Measurements from ENCODE around the gene ISG20.

DNA sequence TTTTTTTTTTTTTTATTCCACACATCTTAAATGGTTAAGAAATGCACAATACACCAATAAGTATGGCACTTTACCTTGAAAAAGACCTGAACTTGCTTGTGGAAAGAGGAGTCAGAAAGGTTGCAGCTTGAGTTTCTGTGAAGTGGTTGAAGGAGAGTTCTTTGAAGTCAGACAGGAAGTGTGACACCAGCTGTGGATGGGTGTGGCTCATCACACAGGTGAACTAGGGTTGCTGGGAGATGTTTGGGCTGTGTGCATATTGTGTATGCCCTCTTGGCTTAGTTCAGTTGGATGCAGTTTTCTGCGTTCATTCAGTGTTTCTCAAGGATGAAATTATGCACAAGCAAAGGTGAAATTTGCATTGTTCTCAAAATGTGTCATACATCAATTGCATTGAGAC lies 11.4 kb upstream of the ISG20 start:
- TF ChIP-seq, protein P1, sequence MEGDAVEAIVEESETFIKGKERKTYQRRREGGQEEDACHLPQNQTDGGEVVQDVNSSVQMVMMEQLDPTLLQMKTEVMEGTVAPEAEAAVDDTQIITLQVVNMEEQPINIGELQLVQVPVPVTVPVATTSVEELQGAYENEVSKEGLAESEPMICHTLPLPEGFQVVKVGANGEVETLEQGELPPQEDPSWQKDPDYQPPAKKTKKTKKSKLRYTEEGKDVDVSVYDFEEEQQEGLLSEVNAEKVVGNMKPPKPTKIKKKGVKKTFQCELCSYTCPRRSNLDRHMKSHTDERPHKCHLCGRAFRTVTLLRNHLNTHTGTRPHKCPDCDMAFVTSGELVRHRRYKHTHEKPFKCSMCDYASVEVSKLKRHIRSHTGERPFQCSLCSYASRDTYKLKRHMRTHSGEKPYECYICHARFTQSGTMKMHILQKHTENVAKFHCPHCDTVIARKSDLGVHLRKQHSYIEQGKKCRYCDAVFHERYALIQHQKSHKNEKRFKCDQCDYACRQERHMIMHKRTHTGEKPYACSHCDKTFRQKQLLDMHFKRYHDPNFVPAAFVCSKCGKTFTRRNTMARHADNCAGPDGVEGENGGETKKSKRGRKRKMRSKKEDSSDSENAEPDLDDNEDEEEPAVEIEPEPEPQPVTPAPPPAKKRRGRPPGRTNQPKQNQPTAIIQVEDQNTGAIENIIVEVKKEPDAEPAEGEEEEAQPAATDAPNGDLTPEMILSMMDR (IDR thresholded peaks at IDR 0.05) = no peak
- TF ChIP-seq POLR2A (IDR thresholded peaks at IDR 0.05) = no peak
